ENCODE data around the gene RBCK1.
A peak's percentile ranks its signal among the peaks of the same experiment; 100 is the strongest.

Gene RBCK1

GRCh38 chr20:418858-419365 is 10.8 kb downstream of the RBCK1 start:
- DNase-seq (ENCODE audit: low spot score) = no peak

- DNase-seq (ENCODE audit: low spot score) = no peak
These were observed 11.6 kb downstream of the RBCK1 start for GRCh38 chr20:419556-420165.

GRCh38 chr20:420166-420620 is 12.1 kb downstream of the RBCK1 start:
- DNase-seq (ENCODE audit: low spot score) = no peak

GRCh38 chr20:420721-421574 is 12.8 kb downstream of the RBCK1 start:
- no peak for DNase-seq (ENCODE audit: low spot score)

- no peak for DNase-seq (ENCODE audit: low spot score)
These were observed 13.7 kb downstream of the RBCK1 start for GRCh38 chr20:421685-422250.

- no peak for DNase-seq (ENCODE audit: low spot score)
These were observed 18.5 kb downstream of the RBCK1 start for GRCh38 chr20:426566-426965.

GRCh38 chr20:427401-427800 is 19.3 kb downstream of the RBCK1 start:
- no peak for DNase-seq (ENCODE audit: low spot score)

GRCh38 chr20:427849-428657 is 20.0 kb downstream of the RBCK1 start:
- DNase-seq (ENCODE audit: low spot score) = no peak

GRCh38 chr20:428658-429200 is 20.6 kb downstream of the RBCK1 start:
- no peak for DNase-seq (ENCODE audit: low spot score)

GRCh38 chr20:430091-430999 is 22.2 kb downstream of the RBCK1 start:
- DNase-seq (ENCODE audit: low spot score) = no peak

GRCh38 chr20:431012-431904 is 23.2 kb downstream of the RBCK1 start:
- peak; percentile 75 for DNase-seq (ENCODE audit: low spot score)

- DNase-seq (ENCODE audit: low spot score) = no peak
These were observed 24.1 kb downstream of the RBCK1 start for GRCh38 chr20:432208-432607.

GRCh38 chr20:432677-433299 is 24.7 kb downstream of the RBCK1 start:
- DNase-seq (ENCODE audit: low spot score) = no peak

GRCh38 chr20:433300-433975 is 25.3 kb downstream of the RBCK1 start:
- no peak for DNase-seq (ENCODE audit: low spot score)

GRCh38 chr20:434221-434620 is 26.1 kb downstream of the RBCK1 start:
- no peak for DNase-seq (ENCODE audit: low spot score)

GRCh38 chr20:434661-435419 is 26.7 kb downstream of the RBCK1 start:
- no peak for DNase-seq (ENCODE audit: low spot score)

- no peak for DNase-seq (ENCODE audit: low spot score)
These were observed 27.5 kb downstream of the RBCK1 start for GRCh38 chr20:435558-435957.

GRCh38 chr20:436476-436875 is 28.4 kb downstream of the RBCK1 start:
- no peak for DNase-seq (ENCODE audit: low spot score)

Measured in hepatic stellate cell (primary cell).